H9 (cell line): Measurements from ENCODE around the gene PCDHGA9. TPM values are rescaled to one million over a fixed set of nuclear protein-coding genes. Genes with fewer than 3 reads are reported as not detected.

Experiments
- DNase-seq: peaks from one replicate; pipeline ENCODE4 v3.0.0-alpha.2; 2017
- H2AFZ ChIP-seq: one replicate; pipeline ENCODE4 v1.6.1; 2013; ENCODE audit warnings: mild to moderate bottlenecking, low read length, control low read depth, moderate library complexity
- H2AK5ac ChIP-seq: 2 replicates; pipeline ENCODE4 v1.6.1; 2013; ENCODE audit warnings: low read length, control low read depth, mixed read lengths; ENCODE audit not compliant: insufficient read length
- H2BK120ac ChIP-seq: one replicate; pipeline ENCODE4 v1.6.1; 2013; ENCODE audit warnings: low read depth, mild to moderate bottlenecking, low read length, control low read depth, inconsistent platforms; ENCODE audit not compliant: poor library complexity, severe bottlenecking
- H2BK12ac ChIP-seq: 2 replicates; pipeline ENCODE4 v1.6.1; 2013; ENCODE audit warnings: low read length, control low read depth, mixed read lengths, low read depth; ENCODE audit not compliant: insufficient read length
- H2BK15ac ChIP-seq: 2 replicates; pipeline ENCODE4 v1.6.1; 2013; ENCODE audit warnings: low read depth, low read length, control low read depth
- H2BK20ac ChIP-seq: one replicate; pipeline ENCODE4 v1.6.1; 2013; ENCODE audit warnings: low read depth, mild to moderate bottlenecking, low read length, control low read depth, inconsistent platforms; ENCODE audit not compliant: poor library complexity, severe bottlenecking
- H2BK5ac ChIP-seq: 2 replicates; pipeline ENCODE4 v1.6.1; 2013; ENCODE audit warnings: low read length, control low read depth, mixed read lengths; ENCODE audit not compliant: insufficient read length
- H3K14ac ChIP-seq: 2 replicates; pipeline ENCODE4 v1.6.1; 2013; ENCODE audit warnings: low read length, control low read depth; ENCODE audit not compliant: insufficient read depth
- H3K18ac ChIP-seq: 2 replicates; pipeline ENCODE4 v1.6.1; 2013; ENCODE audit warnings: low read depth, mild to moderate bottlenecking, mixed read lengths, low read length, control low read depth; ENCODE audit not compliant: insufficient read length
- H3K23ac ChIP-seq: 2 replicates; pipeline ENCODE4 v1.6.1; 2013; ENCODE audit warnings: low read length, control low read depth, mixed read lengths, low read depth; ENCODE audit not compliant: insufficient read length
- H3K23me2 ChIP-seq: 2 replicates; pipeline ENCODE4 v1.6.1; 2013; ENCODE audit warnings: low read depth, mild to moderate bottlenecking, mixed read lengths, low read length, control low read depth; ENCODE audit not compliant: insufficient read length, poor library complexity, severe bottlenecking
- H3K27ac ChIP-seq: 2 replicates; pipeline ENCODE4 v1.5.1; 2013; ENCODE audit warnings: low read length, control low read depth, mixed read lengths, low read depth; ENCODE audit not compliant: insufficient read length
- H3K27me3 ChIP-seq: 2 replicates; pipeline ENCODE4 v1.6.1; 2013; ENCODE audit warnings: low read length, control low read depth, inconsistent platforms; ENCODE audit not compliant: insufficient read depth
- H3K4ac ChIP-seq: 2 replicates; pipeline ENCODE4 v1.6.1; 2013; ENCODE audit warnings: low read depth, mild to moderate bottlenecking, control low read depth, inconsistent platforms, low read length, moderate library complexity
- H3K4me1 ChIP-seq: 2 replicates; pipeline ENCODE4 v1.6.1; 2013; ENCODE audit warnings: low read length, control low read depth, inconsistent platforms; ENCODE audit not compliant: insufficient read depth
- H3K4me2 ChIP-seq: 2 replicates; pipeline ENCODE4 v1.6.1; 2013; ENCODE audit warnings: low read length, control low read depth, mixed read lengths; ENCODE audit not compliant: insufficient read length, insufficient read depth
- H3K56ac ChIP-seq: 2 replicates; pipeline ENCODE4 v1.6.1; 2013; ENCODE audit warnings: low read depth, mild to moderate bottlenecking, mixed read lengths, low read length, control low read depth; ENCODE audit not compliant: insufficient read length
- H3K79me1 ChIP-seq: 2 replicates; pipeline ENCODE4 v1.6.1; 2013; ENCODE audit warnings: low read depth, mild to moderate bottlenecking, moderate library complexity, low read length, control low read depth, inconsistent platforms; ENCODE audit not compliant: insufficient read depth, poor library complexity, severe bottlenecking
- H3K79me2 ChIP-seq: 2 replicates; pipeline ENCODE4 v1.6.1; 2013; ENCODE audit warnings: low read length, control low read depth, inconsistent platforms; ENCODE audit not compliant: insufficient read depth
- H3K9ac ChIP-seq: 2 replicates; pipeline ENCODE4 v1.6.1; 2013; ENCODE audit warnings: low read length, control low read depth, mixed read lengths; ENCODE audit not compliant: insufficient read length; ENCODE audit errors: extremely low read depth
- H3K9me3 ChIP-seq: one replicate; pipeline ENCODE4 v1.6.1; 2013; ENCODE audit warnings: low read depth, low read length, inconsistent platforms; ENCODE audit not compliant: control insufficient read depth
- H3T11ph ChIP-seq: one replicate; pipeline ENCODE4 v1.6.1; 2013; ENCODE audit warnings: mild to moderate bottlenecking, low read length, control low read depth, inconsistent platforms
- H4K20me1 ChIP-seq: one replicate; pipeline ENCODE4 v1.6.1; 2013; ENCODE audit not compliant: control insufficient read depth, insufficient read length, insufficient read depth
- H4K5ac ChIP-seq: 2 replicates; pipeline ENCODE4 v1.6.1; 2013; ENCODE audit warnings: low read depth, mild to moderate bottlenecking, mixed read lengths, low read length, control low read depth; ENCODE audit not compliant: insufficient read length
- H4K8ac ChIP-seq: replicated peaks from 2 replicates; pipeline ENCODE4 v1.6.1; 2013; ENCODE audit warnings: low read length, control low read depth, mixed read lengths, low read depth; ENCODE audit not compliant: insufficient read length
- H4K91ac ChIP-seq: 2 replicates; pipeline ENCODE4 v1.6.1; 2013; ENCODE audit warnings: low read depth, mild to moderate bottlenecking, moderate library complexity, mixed read lengths, low read length, control low read depth; ENCODE audit not compliant: insufficient read length
- H3K27ac Mint-ChIP-seq, 3 experiments: 2 replicates in 2 of 3; 3 replicates in 1 of 3; pipeline ENCODE4 v1.8.0; 2020 to 2021; ENCODE audit warnings: mixed read lengths in 3 of 3, mild to moderate bottlenecking in 1 of 3, moderate library complexity in 1 of 3
- H3K27me3 Mint-ChIP-seq: 2 replicates; pipeline ENCODE4 v1.8.0; 2021; ENCODE audit warnings: low read depth, mild to moderate bottlenecking, moderate library complexity, mixed read lengths
- H3K36me3 Mint-ChIP-seq, 3 experiments: 2 replicates in 2 of 3; 3 replicates in 1 of 3; pipeline ENCODE4 v1.8.0; 2020 to 2021; ENCODE audit warnings: low read depth in 3 of 3, mixed read lengths in 3 of 3; ENCODE audit not compliant: insufficient read depth in 1 of 3
- H3K4me1 Mint-ChIP-seq, 2 experiments: 2 replicates each; pipeline ENCODE4 v1.8.0; 2020; ENCODE audit warnings: mixed read lengths in 2 of 2
- H3K4me3 Mint-ChIP-seq, 2 experiments: 2 replicates in 1 of 2; 3 replicates in 1 of 2; pipeline ENCODE4 v1.8.0; 2020 to 2021; ENCODE audit warnings: mild to moderate bottlenecking in 2 of 2, mixed read lengths in 2 of 2, moderate library complexity in 1 of 2
- H3K9me3 Mint-ChIP-seq, 2 experiments: 2 replicates in 1 of 2; 3 replicates in 1 of 2; pipeline ENCODE4 v1.8.0; 2020; ENCODE audit warnings: mild to moderate bottlenecking in 2 of 2, mixed read lengths in 2 of 2, moderate library complexity in 1 of 2
- CTCF ChIP-seq: fragments of 200-600 bp; sonication (generic); conservative IDR thresholded peaks from 3 replicates; pipeline ENCODE4 v1.8.0; 2021; ENCODE audit warnings: antibody characterized with exemption, mild to moderate bottlenecking
- WGBS: extraction: QIAGEN DNeasy Blood & Tissue Kit; methylation state at CpG from one replicate; pipeline ENCODE4 v1.1.7; 2013; ENCODE audit warnings: missing lambda C conversion rate, low lambda C conversion rate, mixed read lengths; ENCODE audit not compliant: insufficient read length; ENCODE audit errors: extremely low coverage; 5-methylcytosine and 5-hydroxymethylcytosine counted together
- total RNA-seq: library from RNA; stranded (reverse); gene quantifications from 2 replicates; pipeline ENCODE4 v1.2.1, GENCODE V29; 2021

PCDHGA9 gene
- total RNA-seq, 1 experiment from 2014 or later: 1.3 TPM

GRCh38 chr5:141388661-141389060, 13.9 kb upstream of the PCDHGA9 start:
- Histone ChIP-seq H3K56ac (no peak overlapping the region), H3K27ac (no peak overlapping the region), H3K14ac (no peak overlapping the region), H3K23me2 (no peaks in the 10 kb centered on the region), H2AK5ac (no peak overlapping the region), H4K20me1 (no peaks in the 10 kb centered on the region), H2BK15ac (no peak overlapping the region), H3K4me1 (0 out of 2 replicates have a peak, but pooled peaks cover 2% of the 10 kb centered on the region), H3K23ac (no peak overlapping the region), H4K5ac (no peak overlapping the region), H2BK5ac (no peak overlapping the region), H3K4me2 (no peak overlapping the region), H2BK120ac (no peak overlapping the region), H3K9me3 (peaks cover 41% of the 10 kb centered on the region), H3K9ac (no peak overlapping the region), H2BK12ac (no peak overlapping the region), H3K27me3 (no peaks in the 10 kb centered on the region), H3K79me2 (no peaks in the 10 kb centered on the region), H3T11ph (no peak overlapping the region), H3K4ac (no peak overlapping the region), H4K91ac (no peak overlapping the region), H4K8ac (no peak overlapping the region), H3K79me1 (no peaks in the 10 kb centered on the region), H2AFZ (no peak overlapping the region), H2BK20ac (no peak overlapping the region), H3K18ac (no peak overlapping the region)
- no peak for TF ChIP-seq CTCF
- peaks cover 23 to 62% (median 43%) of the 10 kb centered on the region in 3 experiments for H3K36me3 Mint-ChIP-seq
- no CpG with 5 or more reads among the region's 10 CpGs for WGBS
- H3K9me3 Mint-ChIP-seq: peaks cover 69 to 74% of the 10 kb centered on the region in 2 experiments
- H3K27ac Mint-ChIP-seq: no peak overlapping the region
- peaks cover 13% of the 10 kb centered on the region for H3K27me3 Mint-ChIP-seq
- no peak for DNase-seq
- no peak overlapping the region for H3K4me3 Mint-ChIP-seq
- no peaks in the 10 kb centered on the region for H3K4me1 Mint-ChIP-seq
